GM06990 (cell line): ENCODE results near the gene PALM.

ENCODE experiments used
- DNase-seq: peaks from one replicate; pipeline ENCODE4 v3.0.0-alpha.2; 2011; ENCODE audit not compliant: insufficient read length; ENCODE audit errors: extremely low read depth
- H3K27me3 ChIP-seq: replicated peaks from 2 replicates; pipeline ENCODE4 v1.6.0; 2011; ENCODE audit warnings: low read length; ENCODE audit not compliant: control insufficient read depth, insufficient read depth
- H3K36me3 ChIP-seq: 2 replicates; pipeline ENCODE4 v1.5.1; 2011; ENCODE audit warnings: low read length; ENCODE audit not compliant: control insufficient read depth, insufficient read depth
- H3K4me3 ChIP-seq: replicated peaks from 2 replicates; pipeline ENCODE4 v1.5.1; 2011; ENCODE audit warnings: low read depth, mild to moderate bottlenecking, control low read depth, low read length
- CTCF ChIP-seq: IDR thresholded peaks from 2 replicates; pipeline ENCODE4 v1.5.1; 2011; ENCODE audit warnings: low read length, control low read depth, mild to moderate bottlenecking, inconsistent platforms; ENCODE audit not compliant: insufficient read depth, poor library complexity, severe bottlenecking

PALM gene

GRCh38 chr19:772730-773436, 64.1 kb downstream of the PALM start:
- no peak for TF ChIP-seq CTCF
- Histone ChIP-seq H3K4me3 (no peak overlapping the region), H3K36me3 (no peaks in the 10 kb centered on the region), H3K27me3 (no peaks in the 10 kb centered on the region)
- no peak for DNase-seq

GRCh38 chr19:776549-776948, 67.8 kb downstream of the PALM start:
- H3K27me3 ChIP-seq: no peaks in the 10 kb centered on the region
- no peaks in the 10 kb centered on the region for H3K36me3 ChIP-seq
- no peak for TF ChIP-seq CTCF
- no peak overlapping the region for H3K4me3 ChIP-seq
- no peak for DNase-seq

GRCh38 chr19:778910-779653, 70.3 kb downstream of the PALM start:
- no peak for TF ChIP-seq CTCF
- H3K4me3 ChIP-seq: no peak overlapping the region
- no peaks in the 10 kb centered on the region for H3K27me3 ChIP-seq
- no peak for DNase-seq
- H3K36me3 ChIP-seq: no peaks in the 10 kb centered on the region

- Histone ChIP-seq H3K36me3 (no peaks in the 10 kb centered on the region), H3K27me3 (no peaks in the 10 kb centered on the region), H3K4me3 (no peak overlapping the region)
- no peak for DNase-seq
- TF ChIP-seq CTCF: no peak
Observed at GRCh38 chr19:780935-781334, 72.2 kb downstream of the PALM start.

- no peaks in the 10 kb centered on the region for H3K36me3 ChIP-seq
- no peaks in the 10 kb centered on the region for H3K27me3 ChIP-seq
- no peak for DNase-seq
- H3K4me3 ChIP-seq: no peak overlapping the region
- no peak for TF ChIP-seq CTCF
Observed at GRCh38 chr19:781800-782184, 73.1 kb downstream of the PALM start.
